ENCODE measurements around the gene ADIPOR2. TPM values are rescaled to one million over a fixed set of nuclear protein-coding genes. Genes with fewer than 3 reads are reported as not detected.
A peak's percentile ranks its signal among the peaks of the same experiment; 100 is the strongest.

The ADIPOR2 gene
- total and polyA plus RNA-seq, 4 donors = 26.6 to 68.3 (median 41.7) TPM

GRCh38 chr12:1740161-1740948 lies 49.5 kb downstream of the ADIPOR2 start:
- 68% methylated on average over 5 of the region's 5 CpGs for WGBS
- TF ChIP-seq YY1 (IDR thresholded peaks at IDR 0.05) (no peak), NR2F2 (IDR thresholded peaks at IDR 0.05) (no peak), REST (IDR thresholded peaks at IDR 0.05) (no peak)
- TF ChIP-seq, protein P1, sequence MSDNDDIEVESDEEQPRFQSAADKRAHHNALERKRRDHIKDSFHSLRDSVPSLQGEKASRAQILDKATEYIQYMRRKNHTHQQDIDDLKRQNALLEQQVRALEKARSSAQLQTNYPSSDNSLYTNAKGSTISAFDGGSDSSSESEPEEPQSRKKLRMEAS (IDR thresholded peaks at IDR 0.05) = no peak
- H3K4me3 ChIP-seq (ENCODE audit: low read depth in 1 of 3, low read length in 3 of 3) = no peak overlapping the region
- DNase-seq (ENCODE audit: low spot score) = no peak
- H3K36me3 ChIP-seq (ENCODE audit: control insufficient read depth in 4 of 4, insufficient read depth in 3 of 4, low read depth in 1 of 4, low read length in 3 of 4) = no peaks in the 10 kb centered on the region
- peaks cover 7 to 25% (median 21%) of the 10 kb centered on the region in 4 donors for H3K4me1 ChIP-seq (ENCODE audit: control insufficient read depth in 4 of 4, insufficient read depth in 4 of 4, low read length in 3 of 4)
- H3K27me3 ChIP-seq (ENCODE audit: control insufficient read depth in 4 of 4, insufficient read depth in 4 of 4, low read length in 3 of 4) = no peaks in the 10 kb centered on the region
- H3K9ac ChIP-seq (ENCODE audit: low read depth in 1 of 2, low read length in 2 of 2) = no peak overlapping the region
- H3K27ac ChIP-seq (ENCODE audit: low read depth in 1 of 2, low read length in 2 of 2) = no peak overlapping the region
- H3K9me3 ChIP-seq (ENCODE audit: control insufficient read depth in 4 of 4, low read length in 3 of 4) = no peaks in the 10 kb centered on the region

GRCh38 chr12:1741154-1741949 lies 50.5 kb downstream of the ADIPOR2 start:
- peaks cover 7 to 27% (median 21%) of the 10 kb centered on the region in 4 donors for H3K4me1 ChIP-seq (ENCODE audit: control insufficient read depth in 4 of 4, insufficient read depth in 4 of 4, low read length in 3 of 4)
- H3K9me3 ChIP-seq (ENCODE audit: control insufficient read depth in 4 of 4, low read length in 3 of 4) = no peaks in the 10 kb centered on the region
- peak overlapping the region in 1 of 2 donors; percentile 11 for H3K27ac ChIP-seq (ENCODE audit: low read depth in 1 of 2, low read length in 2 of 2)
- H3K27me3 ChIP-seq (ENCODE audit: control insufficient read depth in 4 of 4, insufficient read depth in 4 of 4, low read length in 3 of 4) = no peaks in the 10 kb centered on the region
- H3K9ac ChIP-seq (ENCODE audit: low read depth in 1 of 2, low read length in 2 of 2) = no peak overlapping the region
- H3K4me3 ChIP-seq (ENCODE audit: low read depth in 1 of 3, low read length in 3 of 3) = no peak overlapping the region
- no peak for TF ChIP-seq REST (IDR thresholded peaks at IDR 0.05)
- TF ChIP-seq RXRA (IDR thresholded peaks at IDR 0.05) = no peak
- TF ChIP-seq SP1 (IDR thresholded peaks at IDR 0.05) = no peak
- TF ChIP-seq, protein P1 (IDR thresholded peaks at IDR 0.05) = no peak
- TF ChIP-seq FOXA2 (IDR thresholded peaks at IDR 0.05) = no peak
- TF ChIP-seq EGR1 (IDR thresholded peaks at IDR 0.05; ENCODE audit: low read depth in 2 of 2) = no peak
- no peak for TF ChIP-seq HNF4G (IDR thresholded peaks at IDR 0.05)
- TF ChIP-seq, protein P2, sequence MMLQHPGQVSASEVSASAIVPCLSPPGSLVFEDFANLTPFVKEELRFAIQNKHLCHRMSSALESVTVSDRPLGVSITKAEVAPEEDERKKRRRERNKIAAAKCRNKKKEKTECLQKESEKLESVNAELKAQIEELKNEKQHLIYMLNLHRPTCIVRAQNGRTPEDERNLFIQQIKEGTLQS (IDR thresholded peaks at IDR 0.05) = no peak
- no peak for TF ChIP-seq YY1 (IDR thresholded peaks at IDR 0.05)
- no peak for TF ChIP-seq HNF4A (conservative IDR thresholded peaks at IDR 0.05)
- no peak for TF ChIP-seq RAD21 (IDR thresholded peaks at IDR 0.05)
- no peak for TF ChIP-seq CTCF (IDR thresholded peaks at IDR 0.05; ENCODE audit: low read depth, low read length, missing input control)
- no peak for TF ChIP-seq NR2F2 (IDR thresholded peaks at IDR 0.05)
- TF ChIP-seq GABPA (IDR thresholded peaks at IDR 0.05 in 1 of 2, conservative IDR thresholded peaks at IDR 0.05 in 1 of 2) = no peak
- no peak for DNase-seq (ENCODE audit: low spot score)
- peaks cover 0 to 3% (median 0%) of the 10 kb centered on the region in 4 donors for H3K36me3 ChIP-seq (ENCODE audit: control insufficient read depth in 4 of 4, insufficient read depth in 3 of 4, low read depth in 1 of 4, low read length in 3 of 4)
- 1% methylated on average over 1 of the region's 1 CpG for WGBS
